Karpas-422 (cell line): Measurements from ENCODE around the gene DPP6. TPM values are rescaled to one million over a fixed set of nuclear protein-coding genes. Genes with fewer than 3 reads are reported as not detected.

Experiments used
- DNase-seq: peaks from one replicate; pipeline ENCODE4 v3.0.0-alpha.2; 2015
- H2AFZ ChIP-seq: fragments of 200-600 bp; sonication (generic); 2 replicates; pipeline ENCODE4 v1.6.1; 2014; ENCODE audit warnings: antibody characterized with exemption, low read length, mixed read lengths
- H3K27ac ChIP-seq: fragments of 200-600 bp; sonication (generic); 2 replicates; pipeline ENCODE4 v1.5.1; 2014; ENCODE audit warnings: mild to moderate bottlenecking, low read length, moderate library complexity
- H3K27me3 ChIP-seq: fragments of 200-600 bp; sonication (generic); 2 replicates; pipeline ENCODE4 v1.6.1; 2014; ENCODE audit warnings: low read length, mixed read lengths
- H3K36me3 ChIP-seq: fragments of 200-600 bp; sonication (generic); 2 replicates; pipeline ENCODE4 v1.6.1; 2014; ENCODE audit warnings: low read length, mixed read lengths; ENCODE audit not compliant: insufficient read depth
- H3K4me1 ChIP-seq: fragments of 200-600 bp; sonication (generic); 2 replicates; pipeline ENCODE4 v1.6.1; 2014; ENCODE audit warnings: mild to moderate bottlenecking, low read length, mixed read lengths
- H3K4me2 ChIP-seq: fragments of 200-600 bp; sonication (generic); 2 replicates; pipeline ENCODE4 v1.6.1; 2014; ENCODE audit warnings: low read length, low read depth, mild to moderate bottlenecking; ENCODE audit not compliant: poor library complexity, severe bottlenecking
- H3K4me3 ChIP-seq: fragments of 200-600 bp; sonication (generic); 2 replicates; pipeline ENCODE4 v1.5.1; 2014; ENCODE audit warnings: mild to moderate bottlenecking, antibody characterized with exemption, low read length, mixed read lengths
- H3K79me2 ChIP-seq: fragments of 200-600 bp; sonication (generic); 2 replicates; pipeline ENCODE4 v1.6.1; 2014; ENCODE audit warnings: mild to moderate bottlenecking, low read length, mixed read lengths
- H3K9ac ChIP-seq: fragments of 200-600 bp; sonication (generic); 2 replicates; pipeline ENCODE4 v1.6.0; 2014; ENCODE audit warnings: low read length
- H3K9me2 ChIP-seq: fragments of 200-600 bp; sonication (generic), shearing (Covaris generic); replicated peaks from 2 replicates; pipeline ENCODE4 v1.6.0; 2014; ENCODE audit warnings: mild to moderate bottlenecking, low read length, moderate library complexity; ENCODE audit not compliant: insufficient read depth
- H3K9me3 ChIP-seq: fragments of 300-700, 200-600 bp; sonication (generic); 2 replicates; pipeline ENCODE4 v1.6.1; 2014; ENCODE audit warnings: low read length, mixed read lengths
- H4K20me1 ChIP-seq: fragments of 200-600 bp; sonication (generic); 2 replicates; pipeline ENCODE4 v1.6.1; 2014; ENCODE audit warnings: mild to moderate bottlenecking, antibody characterized with exemption, low read length, low read depth; ENCODE audit not compliant: insufficient read depth
- total RNA-seq: library from RNA; depleted of rRNA; stranded (reverse); fragments of >200 nt; shearing (Covaris generic); gene quantifications from 2 replicates; pipeline ENCODE4 v1.2.3, GENCODE V29; 2014; ENCODE audit warnings: low replicate concordance

The DPP6 gene
- total RNA-seq, 1 experiment from 2014 or later, result not detected

DNA sequence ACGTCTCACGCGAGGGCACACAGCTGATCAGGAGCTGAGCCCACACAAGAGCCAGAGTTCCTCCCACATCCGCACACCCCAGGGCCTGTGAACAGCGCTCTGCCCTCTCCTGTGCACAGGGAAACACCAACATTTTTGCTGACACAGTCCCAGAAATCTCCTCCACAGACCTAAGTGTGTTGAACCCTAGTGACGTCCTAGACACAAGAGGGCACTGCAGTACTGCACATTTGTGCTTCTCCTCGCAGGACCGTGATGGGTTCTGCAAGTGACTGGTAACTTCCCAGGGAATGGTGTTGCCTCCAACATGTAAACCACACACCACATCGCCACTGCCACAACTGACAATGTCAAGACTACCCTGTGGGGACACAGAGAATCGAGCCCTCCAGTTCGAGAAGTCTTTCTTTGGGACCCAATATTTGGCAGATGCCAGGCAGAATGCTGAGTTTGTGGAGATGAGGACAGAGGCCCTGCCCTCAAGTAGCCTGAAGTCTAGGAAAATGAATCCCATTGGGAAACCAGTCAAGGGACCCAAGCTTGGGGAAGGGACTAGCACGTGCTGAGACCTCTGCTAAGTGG lies 780.5 kb downstream of the DPP6 start:
- Histone ChIP-seq H2AFZ (no peak overlapping the region), H3K4me3 (no peak overlapping the region), H3K9me2 (no peaks in the 10 kb centered on the region), H3K79me2 (no peaks in the 10 kb centered on the region), H3K9ac (no peak overlapping the region), H3K4me2 (no peak overlapping the region), H3K27me3 (no peaks in the 10 kb centered on the region), H3K36me3 (no peaks in the 10 kb centered on the region), H3K27ac (no peak overlapping the region), H3K9me3 (no peaks in the 10 kb centered on the region), H4K20me1 (no peaks in the 10 kb centered on the region), H3K4me1 (no peaks in the 10 kb centered on the region)
- peak; percentile 66 for DNase-seq

DNA sequence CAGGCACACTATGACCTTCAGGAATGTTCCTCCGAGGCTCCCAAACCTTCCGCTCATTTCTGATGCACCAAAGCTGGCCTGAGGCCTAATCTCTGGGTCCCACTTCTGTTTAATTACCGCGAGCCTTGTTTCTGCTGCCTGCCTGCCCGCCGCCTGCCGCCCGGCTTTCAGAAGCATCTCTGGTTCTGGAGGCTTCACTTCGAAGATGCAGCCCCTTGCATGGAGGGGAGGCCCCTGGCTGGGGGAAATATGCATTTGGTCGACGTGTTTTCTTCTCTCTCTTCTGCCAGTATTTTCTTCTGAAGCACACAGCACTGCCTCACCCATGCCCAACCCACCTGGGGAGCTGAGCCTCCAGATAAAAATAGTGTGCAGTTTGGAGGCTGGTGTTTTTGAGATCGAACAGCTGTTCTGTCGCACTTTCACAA lies 783.8 kb downstream of the DPP6 start:
- Histone ChIP-seq H3K4me2 (no peak overlapping the region), H3K9me2 (no peaks in the 10 kb centered on the region), H3K27ac (no peak overlapping the region), H4K20me1 (no peaks in the 10 kb centered on the region), H2AFZ (no peak overlapping the region), H3K36me3 (no peaks in the 10 kb centered on the region), H3K4me1 (no peaks in the 10 kb centered on the region), H3K9ac (no peak overlapping the region), H3K27me3 (no peaks in the 10 kb centered on the region), H3K79me2 (no peaks in the 10 kb centered on the region), H3K9me3 (no peaks in the 10 kb centered on the region), H3K4me3 (no peak overlapping the region)
- DNase-seq, result no peak

DNA sequence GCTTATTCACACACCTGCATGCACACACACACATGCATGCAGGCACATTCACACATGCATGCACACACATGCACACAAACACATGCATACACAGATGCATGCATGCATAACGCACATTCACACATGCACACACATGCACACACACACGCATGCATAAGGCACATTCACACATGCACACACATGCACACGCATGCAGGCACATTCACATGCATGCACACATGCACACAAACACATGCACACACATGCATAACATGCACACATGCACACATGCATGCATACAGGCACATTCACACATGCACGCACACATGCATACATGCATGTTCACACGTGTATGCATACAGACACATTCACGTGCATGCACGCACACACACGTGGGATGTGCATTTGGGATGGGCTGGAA lies 784.9 kb downstream of the DPP6 start:
- H3K27me3 ChIP-seq, result no peaks in the 10 kb centered on the region
- H3K9ac ChIP-seq, result no peak overlapping the region
- no peaks in the 10 kb centered on the region for H3K9me2 ChIP-seq
- H3K27ac ChIP-seq, result no peak overlapping the region
- H3K79me2 ChIP-seq, result no peaks in the 10 kb centered on the region
- no peak overlapping the region for H3K4me2 ChIP-seq
- H3K4me3 ChIP-seq, result no peak overlapping the region
- no peaks in the 10 kb centered on the region for H3K4me1 ChIP-seq
- H3K9me3 ChIP-seq, result no peaks in the 10 kb centered on the region
- no peak overlapping the region for H2AFZ ChIP-seq
- no peak for DNase-seq
- no peaks in the 10 kb centered on the region for H4K20me1 ChIP-seq
- H3K36me3 ChIP-seq, result no peaks in the 10 kb centered on the region

DNA sequence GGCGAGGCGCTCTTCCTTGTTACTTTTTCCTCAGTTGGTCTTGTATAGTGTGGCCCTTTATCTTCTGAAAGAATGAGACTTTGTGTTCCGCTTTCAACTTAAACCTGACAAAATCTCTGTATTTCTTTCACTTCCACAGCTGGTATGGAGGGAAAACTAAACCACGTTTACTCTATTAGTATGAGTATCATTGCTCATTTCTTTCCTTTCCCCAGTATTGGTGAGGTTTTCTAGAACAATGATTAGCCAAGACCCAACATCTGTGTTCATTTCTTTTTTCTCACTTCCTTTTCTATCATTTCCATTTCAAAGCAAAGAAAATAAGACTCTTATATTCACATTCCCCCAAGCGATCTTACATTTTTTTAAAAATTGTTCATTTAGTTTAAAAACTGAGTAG lies 785.4 kb downstream of the DPP6 start:
- no peak for DNase-seq

DNA sequence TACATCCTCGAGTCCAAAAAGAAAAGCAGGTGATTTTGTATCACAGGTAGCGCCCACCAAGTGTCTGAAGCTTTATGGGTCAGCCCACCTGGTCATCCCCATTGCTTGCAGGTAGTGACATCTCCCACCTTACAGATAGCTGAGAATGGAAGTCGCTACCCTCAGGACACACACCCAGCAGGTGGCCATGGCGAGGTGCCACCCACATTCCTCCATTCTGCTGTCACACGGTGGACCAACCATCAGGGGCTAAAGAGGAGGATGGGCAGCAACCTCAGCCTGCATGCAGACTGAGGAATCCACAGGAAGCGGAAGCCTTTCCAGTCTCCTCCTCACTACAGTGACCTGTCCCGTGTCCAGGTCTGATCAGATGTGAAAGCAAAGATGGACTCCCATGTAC lies 787.9 kb downstream of the DPP6 start:
- no peak overlapping the region for H3K4me2 ChIP-seq
- no peak overlapping the region for H3K4me3 ChIP-seq
- H4K20me1 ChIP-seq, result no peaks in the 10 kb centered on the region
- no peaks in the 10 kb centered on the region for H3K9me3 ChIP-seq
- no peak for DNase-seq
- no peak overlapping the region for H2AFZ ChIP-seq
- H3K79me2 ChIP-seq, result no peaks in the 10 kb centered on the region
- H3K4me1 ChIP-seq, result no peaks in the 10 kb centered on the region
- H3K9me2 ChIP-seq, result no peaks in the 10 kb centered on the region
- no peaks in the 10 kb centered on the region for H3K36me3 ChIP-seq
- no peak overlapping the region for H3K9ac ChIP-seq
- no peaks in the 10 kb centered on the region for H3K27me3 ChIP-seq
- H3K27ac ChIP-seq, result no peak overlapping the region

More for the DNA sequence above, 785.4 kb downstream of the DPP6 start:
- no peaks in the 10 kb centered on the region for H3K9me3 ChIP-seq
- no peak overlapping the region for H3K4me2 ChIP-seq
- H3K27me3 ChIP-seq, result no peaks in the 10 kb centered on the region
- no peak overlapping the region for H3K27ac ChIP-seq
- H2AFZ ChIP-seq, result no peak overlapping the region
- H3K9ac ChIP-seq, result no peak overlapping the region
- H3K36me3 ChIP-seq, result no peaks in the 10 kb centered on the region
- H3K4me3 ChIP-seq, result no peak overlapping the region
- no peaks in the 10 kb centered on the region for H3K4me1 ChIP-seq
- no peaks in the 10 kb centered on the region for H3K79me2 ChIP-seq
- no peaks in the 10 kb centered on the region for H4K20me1 ChIP-seq
- H3K9me2 ChIP-seq, result no peaks in the 10 kb centered on the region

DNA sequence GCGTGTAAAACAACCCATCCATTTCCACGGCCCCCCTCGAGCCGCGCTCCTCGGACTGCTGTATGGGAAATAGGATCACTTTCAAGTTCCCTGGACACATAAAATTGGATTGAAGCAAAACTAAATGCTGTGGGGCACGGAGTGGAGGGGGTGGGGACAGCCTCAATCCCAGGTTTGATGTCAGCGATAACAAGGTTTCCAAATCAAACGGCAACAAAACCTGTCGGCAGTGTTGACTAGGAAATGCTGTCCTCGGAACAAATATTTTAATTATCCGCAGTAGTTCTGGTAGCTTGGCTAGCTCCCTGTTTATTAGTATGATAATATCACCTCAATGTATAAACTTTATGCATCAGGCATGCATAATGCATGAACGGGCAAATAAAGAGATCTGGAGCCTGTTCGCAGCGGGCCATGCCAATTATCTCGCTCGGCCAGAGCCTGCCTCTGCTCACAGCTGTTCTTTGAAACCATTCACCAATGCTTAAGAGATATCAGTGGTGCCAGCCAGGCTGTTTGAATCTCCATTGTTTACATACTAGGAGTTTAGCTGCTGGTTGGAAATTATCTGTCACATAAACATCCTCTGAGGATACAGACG lies 789.6 kb downstream of the DPP6 start:
- Histone ChIP-seq H2AFZ (no peak overlapping the region), H4K20me1 (no peaks in the 10 kb centered on the region), H3K79me2 (no peaks in the 10 kb centered on the region), H3K36me3 (no peaks in the 10 kb centered on the region), H3K4me3 (no peak overlapping the region), H3K9me3 (no peaks in the 10 kb centered on the region), H3K9me2 (no peaks in the 10 kb centered on the region), H3K27ac (no peak overlapping the region), H3K4me2 (no peak overlapping the region), H3K27me3 (no peaks in the 10 kb centered on the region), H3K4me1 (no peaks in the 10 kb centered on the region), H3K9ac (no peak overlapping the region)
- DNase-seq, result no peak

DNA sequence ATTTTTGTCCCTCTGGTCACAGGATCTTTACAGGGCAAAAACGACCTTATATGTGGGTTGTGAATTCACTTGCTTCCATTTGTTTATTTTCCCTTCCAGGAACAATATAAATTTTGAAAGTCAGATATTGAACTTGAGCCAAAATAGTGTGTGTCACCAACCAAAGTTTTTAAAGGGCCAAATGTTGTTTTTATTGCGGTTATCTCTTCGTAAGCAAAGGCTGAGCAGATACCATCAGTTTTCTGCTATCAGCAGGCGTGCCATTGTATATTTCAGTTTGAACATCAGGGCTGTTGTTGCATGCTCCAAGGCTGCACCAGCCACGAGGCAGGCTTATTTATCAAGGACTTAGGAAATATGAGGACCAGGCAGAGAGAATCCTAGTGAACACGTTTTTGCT lies 790.4 kb downstream of the DPP6 start:
- Histone ChIP-seq H3K79me2 (no peaks in the 10 kb centered on the region), H3K36me3 (no peaks in the 10 kb centered on the region), H3K4me1 (no peaks in the 10 kb centered on the region), H3K27ac (no peak overlapping the region), H4K20me1 (no peaks in the 10 kb centered on the region), H3K9me3 (no peaks in the 10 kb centered on the region), H2AFZ (no peak overlapping the region), H3K27me3 (no peaks in the 10 kb centered on the region), H3K9ac (no peak overlapping the region), H3K4me3 (no peak overlapping the region), H3K9me2 (no peaks in the 10 kb centered on the region), H3K4me2 (no peak overlapping the region)
- DNase-seq, result no peak

DNA sequence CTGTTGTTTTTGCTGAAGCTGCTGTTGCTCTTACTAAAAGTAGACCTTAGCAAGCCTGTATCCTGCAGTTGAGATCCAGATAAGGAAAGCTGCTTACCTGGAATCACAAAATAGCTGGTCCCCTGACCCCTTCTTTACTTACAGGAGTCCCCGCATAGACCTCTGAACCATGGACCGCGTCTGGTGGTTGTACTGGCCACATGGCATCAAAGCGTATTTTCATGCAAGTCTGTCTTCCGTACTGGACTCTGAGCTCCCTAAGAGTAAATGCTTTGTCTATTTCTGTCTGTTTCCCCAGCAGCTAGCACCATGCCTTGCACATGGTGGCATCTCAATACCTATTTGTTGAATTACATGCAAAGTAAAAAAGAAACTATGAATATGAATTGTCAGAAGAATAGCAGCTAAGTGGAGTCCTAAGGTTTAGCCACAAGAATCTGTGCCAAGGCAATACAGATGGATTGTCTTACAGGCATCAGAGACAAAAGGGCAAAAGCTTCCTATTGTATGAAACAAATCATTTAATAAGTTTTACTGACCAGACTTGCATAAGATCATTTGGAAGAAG lies 791.6 kb downstream of the DPP6 start:
- Histone ChIP-seq H2AFZ (no peak overlapping the region), H3K9me3 (no peaks in the 10 kb centered on the region), H4K20me1 (no peaks in the 10 kb centered on the region), H3K36me3 (no peaks in the 10 kb centered on the region), H3K4me3 (no peak overlapping the region), H3K4me2 (no peak overlapping the region), H3K4me1 (no peaks in the 10 kb centered on the region), H3K27me3 (no peaks in the 10 kb centered on the region), H3K27ac (no peak overlapping the region), H3K9ac (no peak overlapping the region), H3K9me2 (no peaks in the 10 kb centered on the region), H3K79me2 (no peaks in the 10 kb centered on the region)
- DNase-seq, result no peak
